H1 (cell line): ENCODE data around the gene ADPRHL1. TPM values are rescaled to one million over a fixed set of nuclear protein-coding genes. Genes with fewer than 3 reads are reported as not detected.

Experiments used
- MAFK ChIP-seq: IDR thresholded peaks from 2 replicates; pipeline ENCODE4 v1.6.1; 2012; ENCODE audit warnings: low read depth, mild to moderate bottlenecking, improper control_type of control experiment, low read length
- SRF ChIP-seq: IDR thresholded peaks from 2 replicates; pipeline ENCODE4 v1.6.1; 2011; ENCODE audit warnings: mild to moderate bottlenecking, low read depth, low read length, moderate library complexity
- polyA plus RNA-seq, 7 experiments: library from polyadenylated mRNA; depleted of rRNA in 3 of 7; stranded (reverse) in 5 of 7; unstranded in 2 of 7; fragments of >200 nt in 5 of 7; fragments of 200-250 nt in 2 of 7; gene quantifications; 1 replicate in 5 of 7; 2 replicates in 1 of 7; 4 replicates in 1 of 7; pipeline versions ENCODE4 v1.2.1 to v1.2.3, GENCODE V29; 2011 to 2013; ENCODE audit warnings: missing spikeins in 2 of 7, mixed read lengths in 2 of 7
- total RNA-seq: library from RNA; stranded (reverse); fragmentation: NEBNext Ultra II Directional; extraction: Animal tissue kit (Norgen Biotek cat#: 25700); gene quantifications from 2 replicates; pipeline ENCODE4 v1.2.1, GENCODE V29; 2021

ADPRHL1 gene
- total and polyA plus RNA-seq, 2 of the 8 experiments (the other 6 are each of a cell fraction or from before 2014, with no cell fraction given): 0.74 to 1.7 TPM

GRCh38 chr13:113394339-113394640 lies 59.0 kb downstream of the ADPRHL1 start (continued):
- TF ChIP-seq SRF (no peak), MAFK (no peak)
